ENCODE measurements around the gene FARS2.

- TF ChIP-seq, protein P1, sequence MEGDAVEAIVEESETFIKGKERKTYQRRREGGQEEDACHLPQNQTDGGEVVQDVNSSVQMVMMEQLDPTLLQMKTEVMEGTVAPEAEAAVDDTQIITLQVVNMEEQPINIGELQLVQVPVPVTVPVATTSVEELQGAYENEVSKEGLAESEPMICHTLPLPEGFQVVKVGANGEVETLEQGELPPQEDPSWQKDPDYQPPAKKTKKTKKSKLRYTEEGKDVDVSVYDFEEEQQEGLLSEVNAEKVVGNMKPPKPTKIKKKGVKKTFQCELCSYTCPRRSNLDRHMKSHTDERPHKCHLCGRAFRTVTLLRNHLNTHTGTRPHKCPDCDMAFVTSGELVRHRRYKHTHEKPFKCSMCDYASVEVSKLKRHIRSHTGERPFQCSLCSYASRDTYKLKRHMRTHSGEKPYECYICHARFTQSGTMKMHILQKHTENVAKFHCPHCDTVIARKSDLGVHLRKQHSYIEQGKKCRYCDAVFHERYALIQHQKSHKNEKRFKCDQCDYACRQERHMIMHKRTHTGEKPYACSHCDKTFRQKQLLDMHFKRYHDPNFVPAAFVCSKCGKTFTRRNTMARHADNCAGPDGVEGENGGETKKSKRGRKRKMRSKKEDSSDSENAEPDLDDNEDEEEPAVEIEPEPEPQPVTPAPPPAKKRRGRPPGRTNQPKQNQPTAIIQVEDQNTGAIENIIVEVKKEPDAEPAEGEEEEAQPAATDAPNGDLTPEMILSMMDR (IDR thresholded peaks at IDR 0.05 in 2 of 3, conservative IDR thresholded peaks at IDR 0.05 in 1 of 3; ENCODE audit: borderline replicate concordance in 1 of 3, insufficient read depth in 1 of 3, low read depth in 2 of 3, low read length in 2 of 3): no peak
- TF ChIP-seq, protein P2, sequence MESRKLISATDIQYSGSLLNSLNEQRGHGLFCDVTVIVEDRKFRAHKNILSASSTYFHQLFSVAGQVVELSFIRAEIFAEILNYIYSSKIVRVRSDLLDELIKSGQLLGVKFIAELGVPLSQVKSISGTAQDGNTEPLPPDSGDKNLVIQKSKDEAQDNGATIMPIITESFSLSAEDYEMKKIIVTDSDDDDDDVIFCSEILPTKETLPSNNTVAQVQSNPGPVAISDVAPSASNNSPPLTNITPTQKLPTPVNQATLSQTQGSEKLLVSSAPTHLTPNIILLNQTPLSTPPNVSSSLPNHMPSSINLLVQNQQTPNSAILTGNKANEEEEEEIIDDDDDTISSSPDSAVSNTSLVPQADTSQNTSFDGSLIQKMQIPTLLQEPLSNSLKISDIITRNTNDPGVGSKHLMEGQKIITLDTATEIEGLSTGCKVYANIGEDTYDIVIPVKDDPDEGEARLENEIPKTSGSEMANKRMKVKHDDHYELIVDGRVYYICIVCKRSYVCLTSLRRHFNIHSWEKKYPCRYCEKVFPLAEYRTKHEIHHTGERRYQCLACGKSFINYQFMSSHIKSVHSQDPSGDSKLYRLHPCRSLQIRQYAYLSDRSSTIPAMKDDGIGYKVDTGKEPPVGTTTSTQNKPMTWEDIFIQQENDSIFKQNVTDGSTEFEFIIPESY (IDR thresholded peaks at IDR 0.05; ENCODE audit: extremely low read depth, insufficient replicate concordance, low read length): no peak
- TF ChIP-seq EZH2 (IDR thresholded peaks at IDR 0.05): no peak
- no peak for TF ChIP-seq JUND (IDR thresholded peaks at IDR 0.05)
- TF ChIP-seq RAD21 (IDR thresholded peaks at IDR 0.05; ENCODE audit: low read depth): no peak
- no peak for TF ChIP-seq ZNF274 (IDR thresholded peaks at IDR 0.05; ENCODE audit: low read depth, low read length)
These were observed 178.4 kb downstream of the FARS2 start for GRCh38 chr6:5439749-5440148.

All from HCT116 (cell line).